Central memory CD8-positive, alpha-beta T cell (primary cell): ENCODE measurements around the gene ZFTA.
"Not testable (repeated sequence)": the region's sequence is repeated elsewhere in the genome, so short reads cannot be mapped to it uniquely, and the experiment has no call there.

Experiments used
- ATAC-seq: fragments of 150-1000 bp; cut with Tn5 transposase; replicated peaks from 2 replicates; pipeline ENCODE4 v1.10.0; 2022; ENCODE audit warnings: mild to moderate bottlenecking, moderate FRiP score, moderate number of reproducible peaks; ENCODE audit not compliant: poor library complexity, severe bottlenecking; ENCODE audit errors: extremely low read depth
- DNase-seq, 2 donors: peaks; one replicate each; pipeline ENCODE4 v3.0.0; 2021; ENCODE audit warnings: low spot score in 2 of 2
- H3K27ac Mint-ChIP-seq: one replicate; pipeline ENCODE4 v1.8.0; 2022; ENCODE audit warnings: low read depth, mild to moderate bottlenecking, moderate library complexity, mixed read lengths
- H3K27me3 Mint-ChIP-seq: one replicate; pipeline ENCODE4 v1.8.0; 2022; ENCODE audit warnings: mixed read lengths
- H3K36me3 Mint-ChIP-seq: one replicate; pipeline ENCODE4 v1.8.0; 2022; ENCODE audit warnings: mild to moderate bottlenecking, moderate library complexity, mixed read lengths; ENCODE audit not compliant: insufficient read depth
- H3K4me1 Mint-ChIP-seq: one replicate; pipeline ENCODE4 v1.8.0; 2022; ENCODE audit warnings: mixed read lengths
- H3K4me3 Mint-ChIP-seq: one replicate; pipeline ENCODE4 v1.8.0; 2022; ENCODE audit warnings: mild to moderate bottlenecking, moderate library complexity, mixed read lengths
- H3K9me3 Mint-ChIP-seq: one replicate; pipeline ENCODE4 v1.8.0; 2022; ENCODE audit warnings: mixed read lengths

The ZFTA gene

DNA sequence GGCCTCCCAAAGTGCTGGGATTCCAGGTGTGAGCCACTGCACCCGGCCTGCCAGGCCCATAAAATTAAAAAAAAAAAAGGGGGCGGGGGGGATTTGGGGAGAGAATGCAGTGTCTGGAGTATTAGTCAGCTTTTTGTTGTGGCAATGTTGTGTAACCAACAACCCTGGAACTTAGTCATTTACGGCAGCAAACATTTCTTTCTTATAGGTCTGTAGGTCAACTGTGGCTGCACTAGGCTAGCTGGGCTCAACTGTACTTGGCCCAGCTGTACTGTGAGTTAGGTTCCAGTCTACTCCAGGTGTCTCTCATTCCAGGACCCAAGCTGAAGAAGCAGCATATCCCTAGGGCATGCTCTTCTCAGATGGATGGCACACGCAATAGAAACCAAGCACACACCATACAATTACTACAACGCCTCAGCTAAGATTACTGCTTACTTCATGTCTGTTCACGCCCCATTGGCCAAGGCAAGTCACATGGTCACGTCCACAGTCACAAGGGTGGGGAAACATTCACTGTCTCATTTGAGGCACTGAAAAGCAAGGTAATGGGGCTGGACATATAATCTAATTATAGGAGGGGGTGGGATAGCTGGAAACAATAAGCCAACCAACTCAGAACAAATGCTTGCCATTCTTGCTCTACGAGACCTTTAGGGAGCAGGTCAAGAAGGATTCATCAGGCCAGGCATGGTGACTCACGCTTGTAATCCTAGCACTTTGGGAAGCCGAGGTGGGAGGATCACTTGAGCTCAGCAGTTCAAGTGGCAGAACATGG is 34.3 kb upstream of the ZFTA start:
- Mint-ChIP-seq H3K4me3 (no peak overlapping the region), H3K9me3 (no peaks in the 10 kb centered on the region), H3K27ac (no peak overlapping the region), H3K27me3 (peaks cover 9% of the 10 kb centered on the region), H3K4me1 (no peaks in the 10 kb centered on the region), H3K36me3 (no peaks in the 10 kb centered on the region)
- no peak for DNase-seq
- ATAC-seq: no peak

DNA sequence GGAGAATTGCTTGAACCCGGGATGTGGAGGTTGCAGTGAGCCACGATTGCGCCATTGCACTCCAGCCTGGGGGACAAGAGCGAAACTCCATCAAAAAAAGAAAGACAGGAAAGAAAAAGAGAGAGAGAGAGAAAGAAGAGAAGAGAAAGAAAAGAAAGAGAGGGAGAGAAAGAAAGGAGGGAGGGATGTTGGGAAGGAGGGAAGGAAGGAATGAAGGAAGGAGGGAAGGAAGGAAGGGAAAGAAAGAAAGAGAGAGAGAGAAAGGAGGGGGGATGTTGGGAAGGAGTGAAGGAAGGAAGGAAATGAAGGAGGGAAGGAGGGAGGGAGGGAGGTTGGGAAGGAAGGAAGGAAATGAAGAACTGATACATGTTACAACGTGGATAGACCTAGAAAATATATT is 32.3 kb upstream of the ZFTA start:
- no peak overlapping the region for H3K4me3 Mint-ChIP-seq
- no peak for ATAC-seq
- no peaks in the 10 kb centered on the region for H3K9me3 Mint-ChIP-seq
- H3K27ac Mint-ChIP-seq: no peak overlapping the region
- H3K4me1 Mint-ChIP-seq: no peaks in the 10 kb centered on the region
- H3K36me3 Mint-ChIP-seq: no peaks in the 10 kb centered on the region
- no peak for DNase-seq
- peaks cover 18% of the 10 kb centered on the region for H3K27me3 Mint-ChIP-seq

DNA sequence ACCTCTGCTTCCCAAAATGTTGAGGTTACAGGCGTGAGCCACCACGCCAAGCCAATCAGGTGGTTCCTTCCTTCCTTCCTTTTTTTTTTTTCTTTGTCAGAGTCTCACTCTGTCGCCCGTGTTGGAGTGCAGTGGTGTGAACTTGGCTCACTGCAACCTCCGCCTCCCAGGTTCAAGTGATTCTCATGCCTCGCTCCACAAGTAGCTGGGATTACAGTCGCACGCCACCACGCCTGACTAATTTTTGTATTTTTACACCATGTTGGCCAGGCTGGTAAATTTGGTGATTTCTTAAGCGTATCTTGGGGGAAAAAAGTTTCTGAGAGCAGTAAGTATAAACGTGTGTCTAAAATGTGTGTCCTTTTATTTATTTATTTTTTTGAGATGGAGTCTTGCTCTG is 26.5 kb upstream of the ZFTA start:
- Mint-ChIP-seq H3K4me1 (no peaks in the 10 kb centered on the region), H3K36me3 (no peaks in the 10 kb centered on the region), H3K27ac (no peak overlapping the region), H3K27me3 (peaks cover 18% of the 10 kb centered on the region), H3K4me3 (no peak overlapping the region), H3K9me3 (peaks cover 6% of the 10 kb centered on the region)
- ATAC-seq (no peak), DNase-seq (no peak)

DNA sequence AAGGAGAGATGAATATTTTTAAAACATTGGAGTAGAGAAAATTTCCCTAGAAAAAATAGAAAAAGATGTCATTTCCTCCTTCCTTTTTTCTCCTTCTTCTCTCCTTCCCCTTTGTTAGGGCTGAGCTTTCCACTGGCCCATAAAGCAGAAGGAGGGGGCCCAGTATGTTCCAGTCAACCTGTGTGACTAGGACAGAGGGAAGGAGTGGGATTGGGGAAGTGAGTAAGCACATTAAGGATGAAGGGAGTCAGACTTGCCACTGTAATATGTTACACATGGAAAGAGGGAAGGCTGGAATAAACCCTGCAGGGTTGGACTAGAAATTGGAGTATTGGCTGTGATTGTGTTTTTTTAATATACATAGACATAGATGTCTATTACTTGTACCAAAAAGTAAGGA is 24.6 kb upstream of the ZFTA start:
- Mint-ChIP-seq H3K27ac (no peak overlapping the region), H3K4me3 (no peak overlapping the region), H3K4me1 (no peaks in the 10 kb centered on the region), H3K9me3 (peaks cover 6% of the 10 kb centered on the region), H3K36me3 (no peaks in the 10 kb centered on the region), H3K27me3 (peaks cover 13% of the 10 kb centered on the region)
- no peak for ATAC-seq
- DNase-seq: no peak

DNA sequence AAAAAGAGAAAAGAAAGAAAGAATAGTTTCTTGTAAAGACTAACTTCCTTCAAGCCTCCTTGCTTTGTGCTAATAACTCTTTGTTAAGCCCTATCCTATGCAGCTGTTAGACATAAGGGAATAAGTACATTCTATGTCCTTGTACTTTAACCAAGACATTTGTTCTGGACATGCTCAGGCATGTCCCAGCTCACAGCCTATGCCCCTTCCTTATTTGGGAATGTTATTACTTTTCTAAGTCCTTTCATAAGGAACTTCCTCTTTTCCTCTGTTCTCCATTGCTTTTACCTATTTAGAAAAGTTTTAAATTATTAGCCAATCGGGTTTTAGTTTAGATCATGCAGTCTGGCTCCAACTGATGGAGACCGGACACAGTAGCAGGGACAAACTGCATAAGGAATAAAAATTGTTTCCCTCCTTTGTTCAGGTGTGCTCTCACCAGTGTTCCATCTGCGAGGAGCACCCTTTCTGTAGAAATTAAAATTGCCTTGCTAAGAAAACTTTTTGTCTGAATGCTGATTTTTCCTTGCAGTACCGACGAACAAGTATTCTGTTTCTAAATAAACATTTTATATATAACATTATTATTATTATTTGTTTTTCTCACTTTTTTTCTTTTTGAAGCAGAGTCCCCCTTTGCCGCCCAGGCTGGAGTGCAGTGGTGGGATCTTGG is 23.1 kb upstream of the ZFTA start:
- Mint-ChIP-seq H3K36me3 (no peaks in the 10 kb centered on the region), H3K27ac (no peak overlapping the region)
- no peak for ATAC-seq

DNA sequence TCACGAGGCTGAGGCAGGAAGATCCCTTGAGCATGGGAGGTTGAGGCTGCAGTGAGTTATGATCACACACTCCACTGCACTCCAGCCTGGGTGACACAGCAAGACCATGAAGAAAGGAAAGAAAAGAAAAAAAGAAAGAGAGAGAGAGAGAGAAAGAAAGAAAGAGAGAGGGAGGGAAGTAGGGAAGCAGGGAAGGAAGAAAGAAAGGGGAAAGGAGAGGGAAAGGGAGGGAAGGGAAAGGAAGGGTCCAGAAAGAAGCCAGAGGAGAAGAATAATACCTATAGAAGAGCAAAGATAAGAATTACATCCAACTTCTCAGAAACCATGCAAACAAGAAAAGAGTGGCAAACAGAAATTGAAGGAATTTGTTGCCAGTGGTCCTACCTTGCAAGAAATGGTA is 17.2 kb upstream of the ZFTA start:
- peaks cover 8% of the 10 kb centered on the region for H3K4me1 Mint-ChIP-seq
- H3K27me3 Mint-ChIP-seq: peaks cover 14% of the 10 kb centered on the region
- H3K4me3 Mint-ChIP-seq: no peak overlapping the region
- H3K9me3 Mint-ChIP-seq: no peaks in the 10 kb centered on the region
- no peak overlapping the region for H3K27ac Mint-ChIP-seq
- ATAC-seq (no peak), DNase-seq (no peak)
- H3K36me3 Mint-ChIP-seq: no peaks in the 10 kb centered on the region

More for the DNA sequence above, 23.1 kb upstream of the ZFTA start:
- H3K4me1 Mint-ChIP-seq: no peaks in the 10 kb centered on the region
- peaks cover 7% of the 10 kb centered on the region for H3K27me3 Mint-ChIP-seq
- DNase-seq: no peak
- H3K4me3 Mint-ChIP-seq: no peak overlapping the region
- peaks cover 6% of the 10 kb centered on the region for H3K9me3 Mint-ChIP-seq

DNA sequence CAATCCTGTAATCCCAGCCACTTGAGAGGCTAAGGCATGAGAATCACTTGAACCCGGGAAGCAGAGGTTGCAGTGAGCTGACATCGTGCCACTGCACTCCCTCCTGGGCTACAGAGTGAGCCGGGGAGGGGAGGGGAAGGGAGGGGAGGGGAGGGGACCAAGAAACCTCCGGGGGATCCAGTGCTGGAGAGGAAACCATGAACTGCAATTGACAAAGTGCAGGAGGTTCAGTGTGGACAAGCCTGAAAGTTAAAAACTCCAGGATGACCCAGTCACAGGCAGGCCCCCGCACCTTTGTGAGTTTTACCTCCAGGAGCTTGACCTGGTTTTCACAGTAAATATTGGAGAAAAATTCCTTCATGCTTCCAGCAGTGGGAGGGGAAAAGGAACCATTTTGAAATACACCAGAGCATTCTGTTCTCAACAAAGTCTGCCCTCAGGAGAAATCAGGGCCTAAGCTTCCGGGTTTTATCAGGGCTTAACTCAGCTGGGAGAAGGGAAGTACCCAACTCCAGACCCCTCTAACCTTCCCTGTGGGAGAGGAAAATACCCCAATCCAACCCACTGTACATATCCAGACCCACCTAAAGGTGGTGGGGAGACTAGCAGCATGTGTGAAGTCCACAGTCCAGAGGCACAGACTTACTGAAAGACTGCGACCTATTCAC is 15.5 kb upstream of the ZFTA start:
- DNase-seq (no peak), ATAC-seq (no peak)
- H3K27me3 Mint-ChIP-seq: peaks cover 14% of the 10 kb centered on the region
- H3K27ac Mint-ChIP-seq: no peak overlapping the region
- peaks cover 8% of the 10 kb centered on the region for H3K4me1 Mint-ChIP-seq
- H3K4me3 Mint-ChIP-seq: no peak overlapping the region
- no peaks in the 10 kb centered on the region for H3K36me3 Mint-ChIP-seq
- H3K9me3 Mint-ChIP-seq: no peaks in the 10 kb centered on the region

DNA sequence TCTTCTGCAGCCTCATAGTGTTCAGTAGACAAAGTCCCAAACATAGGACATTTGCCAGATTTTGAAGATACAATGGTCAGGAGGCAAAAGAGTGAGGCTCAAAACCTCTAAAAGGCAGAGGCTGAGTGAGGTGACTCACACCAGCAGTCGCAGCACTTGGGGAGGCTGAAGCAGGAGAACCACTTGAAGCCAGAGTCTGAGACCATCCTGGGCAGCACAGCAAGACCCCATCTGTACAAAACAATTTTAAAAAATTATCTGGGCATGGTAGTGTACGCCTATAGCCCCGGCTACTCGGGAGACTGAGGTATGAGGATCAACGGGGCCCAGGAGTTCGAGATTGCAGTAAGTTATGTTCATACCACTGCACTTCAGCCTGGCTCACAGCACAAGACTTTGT is 14.2 kb upstream of the ZFTA start:
- DNase-seq (no peak), ATAC-seq (no peak)
- H3K27me3 Mint-ChIP-seq: peaks cover 16% of the 10 kb centered on the region
- no peak overlapping the region for H3K27ac Mint-ChIP-seq
- peaks cover 2% of the 10 kb centered on the region for H3K36me3 Mint-ChIP-seq
- H3K4me3 Mint-ChIP-seq: no peak overlapping the region
- peaks cover 8% of the 10 kb centered on the region for H3K4me1 Mint-ChIP-seq
- H3K9me3 Mint-ChIP-seq: no peaks in the 10 kb centered on the region

DNA sequence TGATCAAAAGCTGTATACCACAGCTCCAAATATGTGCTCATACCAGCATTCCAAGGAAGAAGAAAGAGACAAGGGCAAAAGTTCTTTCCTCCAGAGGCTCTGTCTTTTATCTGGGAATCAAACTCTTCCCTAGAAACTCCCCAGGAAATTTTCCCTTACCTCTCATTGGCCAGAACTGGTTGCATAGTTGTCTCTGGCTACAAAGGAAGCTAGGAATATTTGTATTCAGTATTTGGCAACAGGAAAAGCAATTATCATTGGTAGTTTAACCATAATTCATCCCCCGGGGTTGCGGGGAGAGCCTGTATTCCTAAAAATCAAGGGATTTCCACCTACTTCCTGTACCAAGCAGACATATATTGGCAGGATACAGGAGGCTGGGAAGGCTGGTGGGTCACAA is 10.5 kb upstream of the ZFTA start:
- Mint-ChIP-seq H3K9me3 (no peaks in the 10 kb centered on the region), H3K4me1 (no peaks in the 10 kb centered on the region), H3K4me3 (no peak overlapping the region), H3K27me3 (peaks cover 8% of the 10 kb centered on the region), H3K36me3 (peaks cover 2% of the 10 kb centered on the region), H3K27ac (no peak overlapping the region)
- DNase-seq: no peak
- ATAC-seq: no peak

DNA sequence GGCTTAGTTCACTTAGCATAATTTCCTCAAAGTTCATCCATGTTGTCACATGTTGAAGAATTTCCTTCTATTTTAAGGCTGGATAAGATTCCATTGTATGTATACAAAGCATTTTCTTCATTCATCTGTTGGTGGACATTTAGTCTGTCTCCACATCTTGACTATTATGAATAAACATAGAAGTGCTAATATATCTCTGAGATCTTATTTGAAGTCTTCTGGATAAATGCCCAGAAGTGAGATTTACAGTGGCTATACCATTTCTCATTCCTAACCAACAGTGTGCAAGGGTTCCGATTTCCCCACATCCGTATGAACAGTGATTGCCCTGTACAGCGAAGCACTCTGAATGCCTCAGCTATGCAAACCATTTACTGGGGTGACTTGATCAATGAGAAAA is 6.6 kb upstream of the ZFTA start:
- Mint-ChIP-seq H3K9me3 (no peaks in the 10 kb centered on the region), H3K36me3 (peaks cover 2% of the 10 kb centered on the region), H3K27ac (no peak overlapping the region), H3K27me3 (peaks cover 18% of the 10 kb centered on the region), H3K4me1 (no peaks in the 10 kb centered on the region), H3K4me3 (no peak overlapping the region)
- no peak for ATAC-seq
- no peak for DNase-seq

DNA sequence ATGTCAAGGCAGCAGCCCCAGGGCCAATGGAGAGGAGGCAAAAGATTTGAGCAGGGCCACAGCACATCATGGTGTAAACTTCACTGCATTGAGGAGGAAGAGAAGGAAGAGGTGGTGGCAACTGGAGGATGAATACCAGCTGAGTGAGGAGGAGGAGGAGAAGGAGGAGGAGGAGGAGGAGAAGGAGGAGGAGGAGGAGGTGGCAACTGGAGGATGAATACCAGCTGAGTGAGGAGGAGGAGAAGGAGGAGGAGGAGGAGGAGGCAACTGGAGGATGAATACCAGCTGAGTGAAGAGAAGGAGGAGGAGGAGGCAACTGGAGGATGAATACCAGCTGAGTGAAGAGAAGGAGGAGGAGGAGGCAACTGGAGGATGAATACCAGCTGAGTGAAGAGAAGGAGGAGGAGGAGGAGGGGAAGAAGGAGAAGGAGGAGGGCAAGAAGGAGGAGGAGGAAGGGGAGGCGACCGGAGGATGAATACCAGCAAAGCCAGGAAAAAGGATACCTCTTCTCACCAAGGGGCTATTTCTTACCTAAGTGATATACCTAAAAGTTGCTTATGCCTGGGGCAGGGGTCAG is 3.3 kb upstream of the ZFTA start:
- H3K27ac Mint-ChIP-seq, H3K4me3 Mint-ChIP-seq, H3K9me3 Mint-ChIP-seq, H3K36me3 Mint-ChIP-seq, H3K4me1 Mint-ChIP-seq, DNase-seq, ATAC-seq: not testable (repeated sequence)
- peaks cover 10% of the 10 kb centered on the region for H3K27me3 Mint-ChIP-seq

DNA sequence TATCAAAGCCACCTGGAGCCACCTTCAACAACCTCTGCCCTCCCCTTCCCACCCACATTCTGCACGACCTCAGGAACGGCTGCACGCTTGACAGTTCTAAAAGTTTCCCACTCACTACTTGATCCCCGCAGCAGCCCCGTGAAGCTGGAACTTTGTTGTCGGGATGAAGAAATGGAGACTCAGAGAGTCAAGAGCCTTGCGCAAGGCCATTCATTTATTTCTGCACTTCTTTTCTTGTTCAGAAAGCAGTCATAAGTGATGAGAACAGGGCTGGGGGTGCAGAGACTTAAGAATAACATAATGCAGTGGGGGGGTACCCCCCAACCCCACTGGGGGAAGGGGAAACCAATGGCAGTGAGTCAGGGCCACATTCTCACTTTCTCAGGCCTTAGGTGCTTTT is 2.2 kb upstream of the ZFTA start:
- ATAC-seq: no peak
- no peak for DNase-seq
- Mint-ChIP-seq H3K9me3 (no peaks in the 10 kb centered on the region), H3K27ac (no peak overlapping the region), H3K36me3 (peaks cover 6% of the 10 kb centered on the region), H3K4me3 (no peak overlapping the region), H3K4me1 (peaks cover 9% of the 10 kb centered on the region), H3K27me3 (peaks cover 10% of the 10 kb centered on the region)
